SK-N-SH (cell line): ENCODE results near the gene DIRAS1.

ENCODE experiments used
- CTCF ChIP-seq: fragments of 200-600 bp; sonication (generic); IDR thresholded peaks from 2 replicates; pipeline ENCODE4 v1.6.1; 2017; ENCODE audit warnings: antibody characterized with exemption, mild to moderate bottlenecking, moderate library complexity
- EZH2phosphoT487 ChIP-seq: fragments of 200-600 bp; sonication (generic); IDR thresholded peaks from 2 replicates; pipeline ENCODE4 v1.6.1; 2017; ENCODE audit warnings: low read depth, mixed run types, mild to moderate bottlenecking, antibody characterized with exemption, moderate library complexity, borderline replicate concordance
- POLR2AphosphoS5 ChIP-seq: IDR thresholded peaks from 2 replicates; pipeline ENCODE4 v1.6.1; 2012; ENCODE audit warnings: low read depth, low read length
- REST ChIP-seq: IDR thresholded peaks from 2 replicates; pipeline ENCODE4 v1.6.1; 2012; ENCODE audit warnings: mild to moderate bottlenecking, low read depth, low read length, moderate library complexity
- SIN3A ChIP-seq: IDR thresholded peaks from 2 replicates; pipeline ENCODE4 v1.6.1; 2012; ENCODE audit warnings: low read depth, mild to moderate bottlenecking, low read length, moderate library complexity, borderline replicate concordance
- TF ChIP-seq, protein P1 (sequence below): fragments of 150-350 bp; IDR thresholded peaks from 2 replicates; pipeline ENCODE4 v1.6.1; 2017; ENCODE audit warnings: antibody characterized with exemption, low read length, low read depth, borderline replicate concordance

- TF ChIP-seq REST: no peak
- TF ChIP-seq CTCF: no peak
- TF ChIP-seq, protein P1, sequence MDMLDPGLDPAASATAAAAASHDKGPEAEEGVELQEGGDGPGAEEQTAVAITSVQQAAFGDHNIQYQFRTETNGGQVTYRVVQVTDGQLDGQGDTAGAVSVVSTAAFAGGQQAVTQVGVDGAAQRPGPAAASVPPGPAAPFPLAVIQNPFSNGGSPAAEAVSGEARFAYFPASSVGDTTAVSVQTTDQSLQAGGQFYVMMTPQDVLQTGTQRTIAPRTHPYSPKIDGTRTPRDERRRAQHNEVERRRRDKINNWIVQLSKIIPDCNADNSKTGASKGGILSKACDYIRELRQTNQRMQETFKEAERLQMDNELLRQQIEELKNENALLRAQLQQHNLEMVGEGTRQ: no peak
- no peak for TF ChIP-seq EZH2phosphoT487
- no peak for TF ChIP-seq POLR2AphosphoS5
- TF ChIP-seq SIN3A: no peak
Measured at GRCh38 chr19:2729943-2730818, 9.0 kb upstream of the DIRAS1 start.
